ENCODE measurements around the gene GRM4.

DNA sequence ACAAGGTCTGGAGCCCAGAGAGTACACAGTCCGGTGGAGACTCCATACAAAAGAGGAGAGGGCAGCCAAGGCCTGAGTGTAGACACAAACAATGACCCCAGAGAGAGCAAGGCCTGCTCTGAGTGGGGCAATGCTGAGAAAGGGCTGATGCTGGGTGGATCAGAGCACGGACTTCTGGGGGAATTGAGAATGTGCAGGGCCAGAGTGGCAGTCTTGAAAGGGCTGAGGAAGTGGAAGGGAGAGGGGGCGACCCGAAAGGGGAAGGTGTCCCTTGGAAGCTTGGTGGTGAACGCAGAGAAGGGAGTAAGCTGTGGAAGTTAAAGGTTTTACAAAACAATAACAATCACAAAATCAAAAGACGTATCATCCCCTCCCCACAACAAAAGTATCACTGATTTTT lies 12.0 kb upstream of the GRM4 start:
- TF ChIP-seq, protein P1, sequence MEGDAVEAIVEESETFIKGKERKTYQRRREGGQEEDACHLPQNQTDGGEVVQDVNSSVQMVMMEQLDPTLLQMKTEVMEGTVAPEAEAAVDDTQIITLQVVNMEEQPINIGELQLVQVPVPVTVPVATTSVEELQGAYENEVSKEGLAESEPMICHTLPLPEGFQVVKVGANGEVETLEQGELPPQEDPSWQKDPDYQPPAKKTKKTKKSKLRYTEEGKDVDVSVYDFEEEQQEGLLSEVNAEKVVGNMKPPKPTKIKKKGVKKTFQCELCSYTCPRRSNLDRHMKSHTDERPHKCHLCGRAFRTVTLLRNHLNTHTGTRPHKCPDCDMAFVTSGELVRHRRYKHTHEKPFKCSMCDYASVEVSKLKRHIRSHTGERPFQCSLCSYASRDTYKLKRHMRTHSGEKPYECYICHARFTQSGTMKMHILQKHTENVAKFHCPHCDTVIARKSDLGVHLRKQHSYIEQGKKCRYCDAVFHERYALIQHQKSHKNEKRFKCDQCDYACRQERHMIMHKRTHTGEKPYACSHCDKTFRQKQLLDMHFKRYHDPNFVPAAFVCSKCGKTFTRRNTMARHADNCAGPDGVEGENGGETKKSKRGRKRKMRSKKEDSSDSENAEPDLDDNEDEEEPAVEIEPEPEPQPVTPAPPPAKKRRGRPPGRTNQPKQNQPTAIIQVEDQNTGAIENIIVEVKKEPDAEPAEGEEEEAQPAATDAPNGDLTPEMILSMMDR (IDR thresholded peaks at IDR 0.05), result no peak
- no peak for TF ChIP-seq POLR2A (IDR thresholded peaks at IDR 0.05)
- no peak for TF ChIP-seq POLR2AphosphoS5 (IDR thresholded peaks at IDR 0.05)
- TF ChIP-seq EP300 (IDR thresholded peaks at IDR 0.05), result no peak
